Caco-2 (cell line): ENCODE measurements around the gene SLC12A8. TPM values are rescaled to one million over a fixed set of nuclear protein-coding genes. Genes with fewer than 3 reads are reported as not detected.

Experiments
- BruUV-seq: library from RNA; stranded (reverse); fragments of 400-500 nt; replicated peaks from 2 replicates; lab custom pipeline; 2021; lab: Mats Ljungman, UMichigan
- CTCF ChIA-PET: fragments of 300-600 bp; sonication (Branson Sonifier 250); formaldehyde crosslinking; loops from one replicate; lab custom pipeline; 2022; ENCODE audit warnings: antibody characterized with exemption; lab: Charles Lee
- POLR2A ChIA-PET: fragments of 300-600 bp; sonication (Branson Sonifier 250); formaldehyde crosslinking; loops from one replicate; lab custom pipeline; 2022; ENCODE audit warnings: antibody characterized with exemption; lab: Charles Lee
- DNase-seq, 2 experiments: peaks; one replicate each; pipeline versions ENCODE4 v3.0.0 to v3.0.0-alpha.2; 2020 to 2022
- H3K27me3 ChIP-seq: replicated peaks from 2 replicates; pipeline ENCODE4 v1.6.0; 2011; ENCODE audit warnings: low read length; ENCODE audit not compliant: control insufficient read depth, insufficient read depth
- H3K36me3 ChIP-seq: 2 replicates; pipeline ENCODE4 v1.5.1; 2011; ENCODE audit warnings: low read length; ENCODE audit not compliant: control insufficient read depth, insufficient read depth
- H3K4me1 ChIP-seq: fragments of 250-450 bp; sonication (Bioruptor Pico); 2 replicates; pipeline ENCODE4 v1.5.1; 2020; ENCODE audit warnings: mild to moderate bottlenecking
- H3K4me3 ChIP-seq: 2 replicates; pipeline ENCODE4 v1.5.1; 2011; ENCODE audit warnings: low read depth, mild to moderate bottlenecking, control low read depth, low read length
- H3K9me3 ChIP-seq: fragments of 250-450 bp; sonication (Bioruptor Pico); 2 replicates; pipeline ENCODE4 v1.5.1; 2020; ENCODE audit warnings: mild to moderate bottlenecking, moderate library complexity
- H3K27ac Mint-ChIP-seq: one replicate; pipeline ENCODE4 v1.8.0; 2022; ENCODE audit warnings: mixed read lengths; ENCODE audit not compliant: unreplicated experiment
- H3K27me3 Mint-ChIP-seq: one replicate; pipeline ENCODE4 v1.8.0; 2022; ENCODE audit warnings: mixed read lengths; ENCODE audit not compliant: insufficient read depth, unreplicated experiment
- H3K36me3 Mint-ChIP-seq: one replicate; pipeline ENCODE4 v1.8.0; 2022; ENCODE audit warnings: mild to moderate bottlenecking, mixed read lengths; ENCODE audit not compliant: insufficient read depth, unreplicated experiment
- H3K4me1 Mint-ChIP-seq: one replicate; pipeline ENCODE4 v1.8.0; 2022; ENCODE audit warnings: low read depth, mixed read lengths; ENCODE audit not compliant: unreplicated experiment
- H3K4me3 Mint-ChIP-seq: one replicate; pipeline ENCODE4 v1.8.0; 2022; ENCODE audit warnings: mild to moderate bottlenecking, moderate library complexity, mixed read lengths; ENCODE audit not compliant: unreplicated experiment
- H3K9me3 Mint-ChIP-seq: one replicate; pipeline ENCODE4 v1.8.0; 2022; ENCODE audit warnings: mixed read lengths; ENCODE audit not compliant: unreplicated experiment
- intact Hi-C: fragments of 100-400 bp; cut with micrococcal nuclease; formaldehyde crosslinking; loops from one replicate; pipeline ENCODE4 v1.10.0; 2022; ENCODE audit not compliant: unreplicated experiment
- total RNA-seq: library from RNA; stranded (reverse); gene quantifications from 2 replicates; pipeline ENCODE4 v1.2.3, GENCODE V29; 2022
- TF ChIP-seq, protein P1 (sequence below), 2 experiments: fragments of 200-600 bp in 1 of 2; IDR thresholded peaks; 1 replicate in 1 of 2; 2 replicates in 1 of 2; pipeline versions ENCODE4 v1.5.1 to v1.8.0; 2011 to 2022; ENCODE audit warnings: antibody characterized with exemption in 1 of 2, control low read depth in 1 of 2, inconsistent platforms in 1 of 2, low read depth in 1 of 2, low read length in 1 of 2, mild to moderate bottlenecking in 1 of 2, moderate library complexity in 1 of 2; ENCODE audit not compliant: insufficient read depth in 1 of 2, severe bottlenecking in 1 of 2, unreplicated experiment in 1 of 2

SLC12A8 gene
- total RNA-seq, 1 experiment from 2014 or later, result 23.3 TPM

DNA sequence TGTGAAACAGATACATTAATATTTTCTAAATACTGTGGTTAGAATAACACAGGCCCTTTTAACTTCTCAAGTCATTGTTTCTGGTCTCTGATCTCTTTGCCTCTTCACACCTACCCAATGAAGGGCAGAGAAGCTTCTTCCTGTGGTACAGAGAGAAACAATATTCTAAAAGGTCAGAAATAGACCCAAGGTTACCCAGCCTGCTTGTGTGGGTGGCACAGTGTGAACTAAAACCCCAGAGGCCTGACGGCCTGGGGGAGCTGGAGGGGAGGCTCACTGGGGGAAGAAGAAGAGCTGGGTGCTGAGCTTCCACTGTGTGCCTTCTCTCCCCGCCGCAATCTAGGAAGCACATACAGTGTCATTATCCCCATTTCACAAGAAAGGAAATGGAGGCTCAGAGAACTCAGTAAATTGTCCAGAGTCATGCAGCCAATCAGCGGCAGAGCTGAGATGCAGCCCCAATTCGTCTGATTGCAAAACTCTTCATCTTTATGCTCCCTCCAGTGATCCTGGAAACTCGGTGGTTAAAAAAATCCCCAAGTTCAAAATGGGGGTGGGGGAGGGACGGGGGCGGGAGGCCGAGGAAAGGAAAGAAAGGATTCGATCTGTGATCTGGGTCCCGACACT lies 92.7 kb downstream of the SLC12A8 start:
- no peak for DNase-seq
- intact Hi-C loops, result no loop called here
- POLR2A ChIA-PET, result no interaction called here
- Histone ChIP-seq H3K9me3 (no peaks in the 10 kb centered on the region), H3K36me3 (no peaks in the 10 kb centered on the region), H3K27me3 (no peaks in the 10 kb centered on the region), H3K4me3 (no peak overlapping the region), H3K4me1 (peaks cover 13% of the 10 kb centered on the region; the same call in 1 of the 2 replicates)
- Mint-ChIP-seq H3K27me3 (no peaks in the 10 kb centered on the region), H3K27ac (no peak overlapping the region), H3K9me3 (no peaks in the 10 kb centered on the region), H3K36me3 (peaks cover 6% of the 10 kb centered on the region), H3K4me3 (no peak overlapping the region), H3K4me1 (peaks cover 15% of the 10 kb centered on the region)
- CTCF ChIA-PET, result no interaction called here
- TF ChIP-seq, protein P1, sequence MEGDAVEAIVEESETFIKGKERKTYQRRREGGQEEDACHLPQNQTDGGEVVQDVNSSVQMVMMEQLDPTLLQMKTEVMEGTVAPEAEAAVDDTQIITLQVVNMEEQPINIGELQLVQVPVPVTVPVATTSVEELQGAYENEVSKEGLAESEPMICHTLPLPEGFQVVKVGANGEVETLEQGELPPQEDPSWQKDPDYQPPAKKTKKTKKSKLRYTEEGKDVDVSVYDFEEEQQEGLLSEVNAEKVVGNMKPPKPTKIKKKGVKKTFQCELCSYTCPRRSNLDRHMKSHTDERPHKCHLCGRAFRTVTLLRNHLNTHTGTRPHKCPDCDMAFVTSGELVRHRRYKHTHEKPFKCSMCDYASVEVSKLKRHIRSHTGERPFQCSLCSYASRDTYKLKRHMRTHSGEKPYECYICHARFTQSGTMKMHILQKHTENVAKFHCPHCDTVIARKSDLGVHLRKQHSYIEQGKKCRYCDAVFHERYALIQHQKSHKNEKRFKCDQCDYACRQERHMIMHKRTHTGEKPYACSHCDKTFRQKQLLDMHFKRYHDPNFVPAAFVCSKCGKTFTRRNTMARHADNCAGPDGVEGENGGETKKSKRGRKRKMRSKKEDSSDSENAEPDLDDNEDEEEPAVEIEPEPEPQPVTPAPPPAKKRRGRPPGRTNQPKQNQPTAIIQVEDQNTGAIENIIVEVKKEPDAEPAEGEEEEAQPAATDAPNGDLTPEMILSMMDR (IDR thresholded peaks at IDR 0.05; ENCODE audit: insufficient read depth in 1 of 2, low read depth in 1 of 2, low read length in 1 of 2, severe bottlenecking in 1 of 2, unreplicated experiment in 1 of 2), result no peak
- BruUV-seq, result no TSS peak

DNA sequence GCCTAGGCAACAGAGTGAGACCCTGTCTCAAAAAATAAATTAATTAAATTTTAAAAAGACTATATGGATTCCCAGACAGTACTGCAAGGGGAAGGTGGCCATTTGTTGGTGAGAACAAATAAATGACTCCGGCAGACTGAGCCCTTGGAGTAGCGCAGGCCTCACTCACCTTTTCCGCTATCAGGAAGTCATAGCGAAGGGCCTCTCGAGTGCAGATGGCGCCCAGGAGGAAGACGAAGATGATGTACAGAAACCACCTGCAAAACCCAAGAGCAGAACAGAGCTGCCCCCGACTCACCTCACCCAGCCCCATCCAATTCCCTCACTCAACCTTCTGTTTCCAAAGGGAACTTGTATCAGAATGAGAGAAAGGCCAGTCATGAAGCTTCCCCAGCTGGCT lies 93.9 kb downstream of the SLC12A8 start:
- Mint-ChIP-seq H3K4me1 (peaks cover 15% of the 10 kb centered on the region), H3K27ac (no peak overlapping the region), H3K27me3 (no peaks in the 10 kb centered on the region), H3K4me3 (no peak overlapping the region), H3K9me3 (no peaks in the 10 kb centered on the region), H3K36me3 (peaks cover under 1% of the 10 kb centered on the region)
- Histone ChIP-seq H3K27me3 (no peaks in the 10 kb centered on the region), H3K4me1 (peaks cover 13% of the 10 kb centered on the region; the same call in 1 of the 2 replicates), H3K9me3 (no peaks in the 10 kb centered on the region), H3K4me3 (no peak overlapping the region), H3K36me3 (no peaks in the 10 kb centered on the region)
- no TSS peak for BruUV-seq
- ChIA-PET CTCF (no interaction called here), POLR2A (no interaction called here)
- intact Hi-C loops, result no loop called here
- TF ChIP-seq, protein P1 (IDR thresholded peaks at IDR 0.05; ENCODE audit: insufficient read depth in 1 of 2, low read depth in 1 of 2, low read length in 1 of 2, severe bottlenecking in 1 of 2, unreplicated experiment in 1 of 2), result no peak
- no peak for DNase-seq

DNA sequence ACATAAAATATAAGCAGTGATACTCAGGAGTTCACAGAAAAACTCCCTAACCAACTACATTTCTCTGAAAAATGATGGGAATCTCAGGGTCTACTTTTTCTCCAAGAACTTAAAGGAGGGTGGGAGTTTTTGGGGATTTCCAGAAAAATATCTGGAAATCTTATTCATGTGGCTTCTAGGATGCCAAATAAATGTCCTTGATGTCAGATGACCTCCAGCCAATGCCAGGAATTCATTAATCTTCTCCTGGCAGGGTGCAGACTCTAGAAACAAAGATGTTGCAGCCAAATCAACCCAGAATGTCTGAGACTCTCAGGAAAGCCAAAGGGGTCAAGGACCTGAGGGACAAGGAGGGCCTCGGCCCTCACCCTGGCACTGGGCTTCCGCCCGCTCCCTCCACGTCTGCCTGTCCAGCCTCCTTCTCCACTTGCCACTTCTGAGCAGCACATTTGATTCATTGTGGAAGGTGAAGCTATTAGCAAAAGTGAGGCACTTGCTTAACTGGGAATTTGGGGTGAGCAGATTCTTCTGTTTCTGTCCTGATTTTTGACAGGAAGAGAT lies 94.8 kb downstream of the SLC12A8 start:
- Mint-ChIP-seq H3K4me1 (peaks cover 15% of the 10 kb centered on the region), H3K27me3 (no peaks in the 10 kb centered on the region), H3K27ac (no peak overlapping the region), H3K4me3 (no peak overlapping the region), H3K9me3 (no peaks in the 10 kb centered on the region), H3K36me3 (no peaks in the 10 kb centered on the region)
- H3K4me1 ChIP-seq, result peaks cover 13% of the 10 kb centered on the region; the same call in 1 of the 2 replicates
- H3K4me3 ChIP-seq, result no peak overlapping the region
- no peaks in the 10 kb centered on the region for H3K27me3 ChIP-seq
- DNase-seq, result no peak
- intact Hi-C loops, result no loop called here
- TF ChIP-seq, protein P1 (IDR thresholded peaks at IDR 0.05; ENCODE audit: insufficient read depth in 1 of 2, low read depth in 1 of 2, low read length in 1 of 2, severe bottlenecking in 1 of 2, unreplicated experiment in 1 of 2), result no peak
- POLR2A ChIA-PET, result no interaction called here
- no TSS peak for BruUV-seq
- no peaks in the 10 kb centered on the region for H3K36me3 ChIP-seq
- no peaks in the 10 kb centered on the region for H3K9me3 ChIP-seq
- CTCF ChIA-PET, result no interaction called here
